ENCODE results near the gene KRTAP15-1.

GRCh38 chr21:30443226-30443625 lies 3.2 kb downstream of the KRTAP15-1 start:
- no peak for TF ChIP-seq CREB1 (CRISPR knock-in tag; IDR thresholded peaks at IDR 0.05; ENCODE audit: low read depth)
- TF ChIP-seq, protein P1, sequence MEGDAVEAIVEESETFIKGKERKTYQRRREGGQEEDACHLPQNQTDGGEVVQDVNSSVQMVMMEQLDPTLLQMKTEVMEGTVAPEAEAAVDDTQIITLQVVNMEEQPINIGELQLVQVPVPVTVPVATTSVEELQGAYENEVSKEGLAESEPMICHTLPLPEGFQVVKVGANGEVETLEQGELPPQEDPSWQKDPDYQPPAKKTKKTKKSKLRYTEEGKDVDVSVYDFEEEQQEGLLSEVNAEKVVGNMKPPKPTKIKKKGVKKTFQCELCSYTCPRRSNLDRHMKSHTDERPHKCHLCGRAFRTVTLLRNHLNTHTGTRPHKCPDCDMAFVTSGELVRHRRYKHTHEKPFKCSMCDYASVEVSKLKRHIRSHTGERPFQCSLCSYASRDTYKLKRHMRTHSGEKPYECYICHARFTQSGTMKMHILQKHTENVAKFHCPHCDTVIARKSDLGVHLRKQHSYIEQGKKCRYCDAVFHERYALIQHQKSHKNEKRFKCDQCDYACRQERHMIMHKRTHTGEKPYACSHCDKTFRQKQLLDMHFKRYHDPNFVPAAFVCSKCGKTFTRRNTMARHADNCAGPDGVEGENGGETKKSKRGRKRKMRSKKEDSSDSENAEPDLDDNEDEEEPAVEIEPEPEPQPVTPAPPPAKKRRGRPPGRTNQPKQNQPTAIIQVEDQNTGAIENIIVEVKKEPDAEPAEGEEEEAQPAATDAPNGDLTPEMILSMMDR (conservative IDR thresholded peaks at IDR 0.05; ENCODE audit: low read depth in 2 of 2), result no peak
- TF ChIP-seq EZH2phosphoT487 (IDR thresholded peaks at IDR 0.05; ENCODE audit: unreplicated experiment), result no peak
- TF ChIP-seq EZH2 (IDR thresholded peaks at IDR 0.05; ENCODE audit: low read depth, unreplicated experiment), result no peak
- no peak for TF ChIP-seq REST (IDR thresholded peaks at IDR 0.05; ENCODE audit: unreplicated experiment)
- TF ChIP-seq POLR2AphosphoS5 (IDR thresholded peaks at IDR 0.05; ENCODE audit: low read depth), result no peak
- TF ChIP-seq ZNF114 (CRISPR knock-in tag; IDR thresholded peaks at IDR 0.05), result no peak
